ENCODE data around the gene MAP4.

- TF ChIP-seq POLR2A (IDR thresholded peaks at IDR 0.05; ENCODE audit: low read depth, low read length), result no peak
- no peak for TF ChIP-seq PAX5 (IDR thresholded peaks at IDR 0.05; ENCODE audit: insufficient read depth, low read length, severe bottlenecking)
- TF ChIP-seq POLR2AphosphoS5 (IDR thresholded peaks at IDR 0.05; ENCODE audit: low read depth, low read length), result no peak
Observed at GRCh38 chr3:47802734-47803479, 213.3 kb downstream of the MAP4 start, which contains the start of gene DHX30.

Data from GM12891 (cell line).